IgD-negative memory B cell (primary cell): ENCODE results near the gene TMED7. TPM values are rescaled to one million over a fixed set of nuclear protein-coding genes. Genes with fewer than 3 reads are reported as not detected.

ENCODE experiments used
- H3K27ac Mint-ChIP-seq, 3 donors: one replicate each; pipeline ENCODE4 v1.8.0; 2020 to 2022; ENCODE audit warnings: mild to moderate bottlenecking in 3 of 3, mixed read lengths in 3 of 3, moderate library complexity in 1 of 3
- H3K27me3 Mint-ChIP-seq: one replicate; pipeline ENCODE4 v1.8.0; 2021; ENCODE audit warnings: mixed read lengths
- H3K36me3 Mint-ChIP-seq: one replicate; pipeline ENCODE4 v1.8.0; 2020; ENCODE audit warnings: mild to moderate bottlenecking, mixed read lengths
- H3K4me1 Mint-ChIP-seq, 3 donors: one replicate each; pipeline ENCODE4 v1.8.0; 2020 to 2022; ENCODE audit warnings: mixed read lengths in 3 of 3, mild to moderate bottlenecking in 1 of 3
- H3K4me3 Mint-ChIP-seq, 4 donors: one replicate each; pipeline ENCODE4 v1.8.0; 2020 to 2022; ENCODE audit warnings: mild to moderate bottlenecking in 4 of 4, mixed read lengths in 4 of 4, moderate library complexity in 3 of 4
- H3K9me3 Mint-ChIP-seq, 3 donors: one replicate each; pipeline ENCODE4 v1.8.0; 2020 to 2021; ENCODE audit warnings: mixed read lengths in 3 of 3, mild to moderate bottlenecking in 1 of 3
- polyA plus RNA-seq: library from polyadenylated mRNA; unstranded; fragments of 300-500 nt; fragmentation: Illumina TruSeq; gene quantifications from one replicate; pipeline ENCODE4 v1.2.3, GENCODE V29; 2021

TMED7 gene
- polyA plus RNA-seq, 1 donor from 2014 or later, result 26.0 TPM

- H3K27ac Mint-ChIP-seq, result no peak overlapping the region
- H3K4me3 Mint-ChIP-seq, result no peak overlapping the region
- peaks cover 6% of the 10 kb centered on the region for H3K36me3 Mint-ChIP-seq
- H3K9me3 Mint-ChIP-seq, result peaks cover 0 to 2% (median 0%) of the 10 kb centered on the region in 3 donors
- peaks cover 20 to 38% (median 21%) of the 10 kb centered on the region in 3 donors for H3K4me1 Mint-ChIP-seq
- H3K27me3 Mint-ChIP-seq, result no peaks in the 10 kb centered on the region
Observed at GRCh38 chr5:115580941-115581340, 44.9 kb downstream of the TMED7 start.

DNA sequence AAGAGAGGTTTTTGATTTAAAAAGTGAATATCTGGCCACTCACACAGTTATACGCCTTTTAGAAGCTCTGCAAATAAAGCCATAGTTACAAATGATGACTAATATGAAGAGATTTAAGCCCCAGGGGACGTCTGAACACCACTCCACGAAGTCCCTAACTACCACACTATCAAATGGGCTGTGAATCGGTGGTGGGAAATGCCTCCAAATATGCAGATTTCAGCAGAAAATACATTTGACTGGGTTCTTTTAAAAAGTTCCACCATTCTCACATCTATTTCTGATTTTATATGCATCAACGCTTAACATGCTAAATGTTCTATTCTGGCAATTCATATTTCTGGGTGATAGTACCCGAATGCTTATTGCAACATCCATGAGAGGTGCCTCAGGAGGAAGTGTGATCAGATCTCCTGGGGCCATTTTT, 46.1 kb downstream of the TMED7 start:
- Mint-ChIP-seq H3K4me1 (peaks cover 21 to 38% (median 23%) of the 10 kb centered on the region in 3 donors), H3K9me3 (peaks cover 0 to 2% (median 0%) of the 10 kb centered on the region in 3 donors), H3K36me3 (peaks cover 6% of the 10 kb centered on the region), H3K27ac (peak overlapping the region in 1 of 3 donors; percentile 52), H3K4me3 (no peak overlapping the region), H3K27me3 (no peaks in the 10 kb centered on the region)

DNA sequence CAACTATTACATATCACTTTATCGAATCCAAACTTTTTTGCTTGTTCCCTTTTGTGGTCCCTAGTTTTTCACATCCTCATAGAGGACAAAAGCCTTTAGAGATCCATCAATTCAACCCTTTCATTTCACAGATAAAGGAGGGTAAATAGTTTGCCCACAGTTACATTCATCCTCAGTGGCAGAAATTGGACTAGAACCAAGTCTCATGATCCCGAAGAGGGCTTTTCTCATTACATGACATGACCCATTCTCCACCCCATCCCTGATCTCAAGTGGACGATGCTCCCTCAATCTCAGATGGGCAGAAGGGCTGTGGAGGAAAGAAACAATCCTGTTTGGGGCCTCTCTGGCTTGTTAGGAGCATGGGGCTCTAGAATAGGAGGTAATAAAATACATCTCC, 46.6 kb downstream of the TMED7 start:
- Mint-ChIP-seq H3K27ac (peak overlapping the region in 1 of 3 donors; percentile 71), H3K9me3 (peaks cover 0 to 2% (median 0%) of the 10 kb centered on the region in 3 donors), H3K4me3 (peak overlapping the region in 1 of 4 donors; percentile 24), H3K4me1 (peaks cover 21 to 42% (median 26%) of the 10 kb centered on the region in 3 donors), H3K27me3 (no peaks in the 10 kb centered on the region), H3K36me3 (peaks cover 6% of the 10 kb centered on the region)

DNA sequence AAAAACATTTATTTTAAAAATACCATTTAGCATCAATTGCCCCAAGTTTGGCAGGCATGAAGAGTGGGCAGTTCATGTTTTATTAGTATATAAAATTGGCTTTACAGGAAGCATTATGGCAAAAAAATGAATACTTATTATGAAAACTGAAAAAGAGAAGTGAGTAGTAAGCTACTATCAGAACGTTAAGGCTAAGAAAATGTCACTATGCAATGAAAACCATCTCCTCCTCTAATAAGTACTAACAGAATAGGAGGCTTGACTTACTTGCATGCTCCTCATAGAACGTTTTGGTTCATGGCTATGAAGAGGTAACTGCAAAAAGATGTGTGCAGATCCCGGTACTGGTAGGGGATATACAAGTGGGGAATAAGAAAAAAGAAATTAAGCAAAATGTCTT, 47.2 kb downstream of the TMED7 start:
- peaks cover 21 to 43% (median 26%) of the 10 kb centered on the region in 3 donors for H3K4me1 Mint-ChIP-seq

GRCh38 chr5:115577741-115578140, 48.1 kb downstream of the TMED7 start:
- no peaks in the 10 kb centered on the region for H3K27me3 Mint-ChIP-seq
- no peak overlapping the region for H3K27ac Mint-ChIP-seq
- peaks cover 0 to 2% (median 0%) of the 10 kb centered on the region in 3 donors for H3K9me3 Mint-ChIP-seq
- peak overlapping the region; percentile 64 to 80 (median 68) for H3K4me3 Mint-ChIP-seq
- peaks cover 6% of the 10 kb centered on the region for H3K36me3 Mint-ChIP-seq
- peaks cover 21 to 36% (median 26%) of the 10 kb centered on the region in 3 donors for H3K4me1 Mint-ChIP-seq

More for the DNA sequence above, 47.2 kb downstream of the TMED7 start:
- Mint-ChIP-seq H3K9me3 (peaks cover 0 to 2% (median 0%) of the 10 kb centered on the region in 3 donors), H3K27ac (peak overlapping the region in 1 of 3 donors; percentile 71), H3K27me3 (no peaks in the 10 kb centered on the region), H3K36me3 (peaks cover 6% of the 10 kb centered on the region), H3K4me3 (peak overlapping the region in 3 of 4 donors; percentile 72 to 87 (median 77))

GRCh38 chr5:115577329-115577728, 48.5 kb downstream of the TMED7 start:
- H3K4me3 Mint-ChIP-seq, result peak overlapping the region in 2 of 4 donors; percentile 70 to 80
- peaks cover 21 to 36% (median 26%) of the 10 kb centered on the region in 3 donors for H3K4me1 Mint-ChIP-seq
- H3K27ac Mint-ChIP-seq, result no peak overlapping the region
- peaks cover 0 to 2% (median 0%) of the 10 kb centered on the region in 3 donors for H3K9me3 Mint-ChIP-seq
- H3K27me3 Mint-ChIP-seq, result no peaks in the 10 kb centered on the region
- H3K36me3 Mint-ChIP-seq, result peaks cover 6% of the 10 kb centered on the region

DNA sequence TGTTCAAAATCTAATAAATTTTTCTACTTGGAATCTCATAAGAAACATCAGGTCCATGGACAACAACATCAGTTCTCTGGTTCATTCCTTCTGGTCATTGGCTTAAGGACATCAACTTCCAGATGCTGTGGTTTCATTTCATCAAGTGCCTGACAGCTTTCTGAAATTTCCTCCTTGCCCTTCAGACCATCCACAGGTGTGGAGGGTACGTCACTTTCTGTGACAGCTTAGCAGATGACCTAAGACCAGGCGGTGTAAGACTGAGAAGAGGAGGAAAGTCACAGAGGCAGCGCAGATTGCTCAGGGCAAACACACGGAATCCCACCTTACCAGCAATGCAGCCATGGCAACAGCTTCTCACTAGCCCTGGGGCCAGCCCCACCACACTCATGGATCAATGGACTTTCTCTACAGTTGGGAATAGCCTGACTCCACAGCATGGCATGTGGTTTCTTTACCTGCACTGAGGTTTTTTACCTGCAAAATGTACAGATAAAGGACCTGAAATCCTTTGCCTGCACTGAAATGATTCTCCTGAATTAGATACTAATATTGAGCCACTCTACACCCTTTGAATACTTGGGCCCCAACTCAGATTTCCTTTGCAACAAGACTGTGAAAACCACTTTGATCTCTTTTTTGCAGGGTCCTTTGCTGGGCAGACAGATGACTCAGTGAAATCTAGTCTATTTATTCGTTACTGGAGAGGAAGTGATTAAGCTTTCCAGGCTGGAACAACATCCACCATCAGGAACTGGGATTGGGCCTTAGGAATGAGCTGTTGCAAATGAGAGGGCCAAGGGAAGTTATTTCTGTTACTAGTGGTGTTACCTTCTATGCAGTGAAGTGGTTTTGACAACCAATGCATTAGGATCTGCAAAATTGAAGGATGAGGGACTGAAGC, 50.4 kb downstream of the TMED7 start:
- Mint-ChIP-seq H3K4me1 (peaks cover 20 to 28% (median 22%) of the 10 kb centered on the region in 3 donors), H3K4me3 (no peak overlapping the region), H3K27ac (peak overlapping the region in 1 of 3 donors; percentile 86), H3K9me3 (peaks cover 0 to 2% (median 0%) of the 10 kb centered on the region in 3 donors), H3K36me3 (peaks cover 3% of the 10 kb centered on the region), H3K27me3 (no peaks in the 10 kb centered on the region)

- Mint-ChIP-seq H3K36me3 (no peaks in the 10 kb centered on the region), H3K4me1 (peaks cover 5 to 9% (median 6%) of the 10 kb centered on the region in 3 donors), H3K27me3 (no peaks in the 10 kb centered on the region), H3K9me3 (peaks cover 0 to 2% (median 0%) of the 10 kb centered on the region in 3 donors), H3K4me3 (no peak overlapping the region), H3K27ac (no peak overlapping the region)
Observed at GRCh38 chr5:115573133-115573532, 52.7 kb downstream of the TMED7 start.

GRCh38 chr5:115571441-115571878, 54.4 kb downstream of the TMED7 start:
- Mint-ChIP-seq H3K9me3 (no peaks in the 10 kb centered on the region), H3K36me3 (no peaks in the 10 kb centered on the region), H3K27ac (no peak overlapping the region), H3K27me3 (no peaks in the 10 kb centered on the region), H3K4me3 (no peak overlapping the region), H3K4me1 (peaks cover 0 to 5% (median 5%) of the 10 kb centered on the region in 3 donors)

GRCh38 chr5:115568668-115569067, 57.2 kb downstream of the TMED7 start:
- Mint-ChIP-seq H3K4me1 (no peaks in the 10 kb centered on the region), H3K4me3 (no peak overlapping the region), H3K27me3 (no peaks in the 10 kb centered on the region), H3K27ac (no peak overlapping the region), H3K9me3 (no peaks in the 10 kb centered on the region), H3K36me3 (no peaks in the 10 kb centered on the region)

DNA sequence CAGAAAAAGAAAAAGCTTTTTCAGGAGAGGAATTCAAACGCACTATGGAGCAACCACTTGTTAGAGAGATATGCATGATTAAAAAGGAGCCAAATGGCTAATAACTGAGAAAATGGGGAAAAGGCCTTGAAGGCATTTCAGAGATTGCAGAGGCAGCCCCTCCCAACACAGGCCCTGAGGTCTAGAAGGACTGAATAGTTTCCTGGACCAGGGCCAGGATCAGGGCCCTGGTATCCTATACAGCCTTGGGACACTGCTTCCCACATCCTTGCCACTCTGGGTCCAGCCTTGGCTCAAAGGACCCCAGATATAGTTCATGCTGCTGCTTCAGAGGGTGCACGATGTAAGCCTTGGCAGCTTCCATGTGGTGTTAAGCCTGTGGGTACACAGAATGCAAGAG, 60.6 kb downstream of the TMED7 start:
- Mint-ChIP-seq H3K9me3 (no peaks in the 10 kb centered on the region), H3K4me1 (no peaks in the 10 kb centered on the region), H3K27me3 (no peaks in the 10 kb centered on the region)

More for the DNA sequence above, 60.6 kb downstream of the TMED7 start:
- no peaks in the 10 kb centered on the region for H3K36me3 Mint-ChIP-seq
- no peak overlapping the region for H3K4me3 Mint-ChIP-seq
- H3K27ac Mint-ChIP-seq, result no peak overlapping the region

Other genes with a start within 250 kb of the TMED7 start
- 2.9 TPM for gene FEM1C, start 81.3 kb downstream of the TMED7 start, polyA plus RNA-seq
- 4.4 TPM for gene TICAM2, start 23.6 kb downstream of the TMED7 start, polyA plus RNA-seq
- gene CDO1, start 190.6 kb upstream of the TMED7 start, polyA plus RNA-seq, result not detected
- gene ATG12, start 215.5 kb upstream of the TMED7 start, polyA plus RNA-seq, result 112 TPM
- 87.5 TPM for gene AP3S1, start 215.9 kb upstream of the TMED7 start, polyA plus RNA-seq